PC-9 (cell line): ENCODE data around the gene SEC22A.

ENCODE experiments used
- CTCF ChIP-seq: fragments of 200-600 bp; sonication (generic); conservative IDR thresholded peaks from 2 replicates; pipeline ENCODE4 v1.6.1; 2017; ENCODE audit warnings: mixed run types, antibody characterized with exemption, mild to moderate bottlenecking, moderate library complexity
- EZH2 ChIP-seq: fragments of 200-600 bp; sonication (generic); IDR thresholded peaks from 2 replicates; pipeline ENCODE4 v1.8.0; 2017; ENCODE audit warnings: antibody characterized with exemption, low read depth

GRCh38 chr3:123152687-123153086 lies 49.1 kb upstream of the SEC22A start:
- TF ChIP-seq CTCF (no peak), EZH2 (no peak)
